Measurements from ENCODE around the gene AEBP2. TPM values are rescaled to one million over a fixed set of nuclear protein-coding genes. Genes with fewer than 3 reads are reported as not detected.
"Not testable (repeated sequence)": the region's sequence is repeated elsewhere in the genome, so short reads cannot be mapped to it uniquely, and the experiment has no call there.

AEBP2 gene
- total RNA-seq, 4 donors from 2014 or later: 47.7 to 89.5 (median 56.7) TPM

DNA sequence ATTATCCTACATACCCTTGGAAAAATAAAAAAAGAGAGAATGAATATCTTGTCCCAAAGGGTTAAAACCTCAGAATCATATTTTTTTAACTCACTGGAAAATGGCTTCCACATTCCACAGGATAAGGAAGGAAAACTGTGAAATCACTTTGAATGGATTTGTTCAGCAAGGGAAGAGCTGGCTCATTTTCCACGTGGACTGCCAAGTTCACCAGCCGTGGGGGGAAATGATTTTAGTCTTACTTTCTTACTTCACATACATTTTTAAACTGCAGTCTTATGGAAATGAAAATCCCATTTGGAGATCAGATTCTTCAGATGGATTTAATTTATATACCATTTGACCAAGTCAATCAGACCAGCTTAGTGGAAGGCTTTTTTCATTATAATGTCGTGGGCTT is 29.9 kb upstream of the AEBP2 start:
- Histone ChIP-seq H3K9me3 (no peaks in the 10 kb centered on the region), H3K36me3 (no peaks in the 10 kb centered on the region), H3K27me3 (no peaks in the 10 kb centered on the region), H3K4me3 (no peak overlapping the region), H3K4me1 (peaks cover 18% of the 10 kb centered on the region), H3K27ac (no peak overlapping the region)
- DNase-seq (ENCODE audit: low spot score in 2 of 2): no peak
- TF ChIP-seq POLR2AphosphoS5 (IDR thresholded peaks at IDR 0.05) (no peak), POLR2A (IDR thresholded peaks at IDR 0.05) (no peak), EP300 (IDR thresholded peaks at IDR 0.05) (no peak)
- TF ChIP-seq, protein P1, sequence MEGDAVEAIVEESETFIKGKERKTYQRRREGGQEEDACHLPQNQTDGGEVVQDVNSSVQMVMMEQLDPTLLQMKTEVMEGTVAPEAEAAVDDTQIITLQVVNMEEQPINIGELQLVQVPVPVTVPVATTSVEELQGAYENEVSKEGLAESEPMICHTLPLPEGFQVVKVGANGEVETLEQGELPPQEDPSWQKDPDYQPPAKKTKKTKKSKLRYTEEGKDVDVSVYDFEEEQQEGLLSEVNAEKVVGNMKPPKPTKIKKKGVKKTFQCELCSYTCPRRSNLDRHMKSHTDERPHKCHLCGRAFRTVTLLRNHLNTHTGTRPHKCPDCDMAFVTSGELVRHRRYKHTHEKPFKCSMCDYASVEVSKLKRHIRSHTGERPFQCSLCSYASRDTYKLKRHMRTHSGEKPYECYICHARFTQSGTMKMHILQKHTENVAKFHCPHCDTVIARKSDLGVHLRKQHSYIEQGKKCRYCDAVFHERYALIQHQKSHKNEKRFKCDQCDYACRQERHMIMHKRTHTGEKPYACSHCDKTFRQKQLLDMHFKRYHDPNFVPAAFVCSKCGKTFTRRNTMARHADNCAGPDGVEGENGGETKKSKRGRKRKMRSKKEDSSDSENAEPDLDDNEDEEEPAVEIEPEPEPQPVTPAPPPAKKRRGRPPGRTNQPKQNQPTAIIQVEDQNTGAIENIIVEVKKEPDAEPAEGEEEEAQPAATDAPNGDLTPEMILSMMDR (IDR thresholded peaks at IDR 0.05): no peak
- WGBS: 10% methylated on average over 3 of the region's 3 CpGs

DNA sequence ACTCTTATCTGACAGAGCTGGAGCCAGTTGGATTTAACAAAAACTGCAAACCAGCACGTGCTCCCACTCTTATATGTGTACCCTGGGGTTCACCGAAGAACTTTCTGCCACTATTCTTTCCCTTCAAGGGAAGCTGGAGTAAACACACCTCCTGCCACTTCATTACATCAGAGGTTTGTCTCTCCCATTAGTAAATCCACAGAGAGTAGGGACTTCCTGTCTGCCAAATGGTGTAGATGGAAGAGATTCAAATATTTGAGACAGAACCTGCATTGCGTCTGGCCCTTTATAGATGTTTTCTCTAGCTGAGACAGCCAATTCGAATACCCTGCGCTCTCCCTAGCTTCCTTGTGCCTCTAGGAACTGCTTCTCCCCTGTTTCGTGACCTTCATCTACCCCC is 29.1 kb upstream of the AEBP2 start:
- no peak overlapping the region for H3K27ac ChIP-seq
- no peak overlapping the region for H3K4me3 ChIP-seq
- H3K36me3 ChIP-seq: no peaks in the 10 kb centered on the region
- TF ChIP-seq POLR2A (IDR thresholded peaks at IDR 0.05): no peak
- TF ChIP-seq, protein P1 (IDR thresholded peaks at IDR 0.05): no peak
- TF ChIP-seq EP300 (IDR thresholded peaks at IDR 0.05): no peak
- TF ChIP-seq POLR2AphosphoS5 (IDR thresholded peaks at IDR 0.05): no peak
- DNase-seq (ENCODE audit: low spot score in 2 of 2): no peak
- no peaks in the 10 kb centered on the region for H3K27me3 ChIP-seq
- no peaks in the 10 kb centered on the region for H3K9me3 ChIP-seq
- peaks cover 18% of the 10 kb centered on the region for H3K4me1 ChIP-seq
- 37% methylated on average over 6 of the region's 6 CpGs for WGBS

DNA sequence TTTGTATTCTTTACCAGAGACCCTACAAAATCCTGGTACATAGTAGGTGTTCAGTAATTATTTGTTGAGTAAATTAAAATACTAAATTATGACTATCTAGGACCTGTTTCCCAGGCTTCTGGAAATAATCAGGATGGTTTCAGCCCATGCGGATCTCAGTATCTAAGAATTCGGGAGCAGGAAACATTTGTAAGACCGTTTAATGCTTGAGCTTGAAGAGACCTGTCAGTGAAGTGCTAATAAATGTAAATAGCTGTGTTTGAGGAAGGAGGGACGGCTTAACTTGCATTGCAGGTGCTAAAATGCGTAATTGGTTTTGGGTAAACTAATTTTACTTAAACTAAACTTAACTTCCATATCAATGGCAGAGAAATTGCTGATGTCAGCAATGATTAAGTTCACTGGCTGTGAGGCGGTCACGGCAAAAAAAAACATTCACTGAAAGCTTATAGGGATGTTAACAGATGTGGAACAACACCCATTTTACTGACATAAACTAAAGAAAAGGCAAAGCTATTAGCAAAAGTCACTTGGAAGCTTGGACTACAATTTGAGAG is 28.6 kb upstream of the AEBP2 start:
- Histone ChIP-seq H3K4me3 (no peak overlapping the region), H3K36me3 (no peaks in the 10 kb centered on the region), H3K27me3 (no peaks in the 10 kb centered on the region), H3K27ac (no peak overlapping the region), H3K9me3 (no peaks in the 10 kb centered on the region), H3K4me1 (peaks cover 18% of the 10 kb centered on the region)
- DNase-seq (ENCODE audit: low spot score in 2 of 2): no peak
- 37% methylated on average over 7 of the region's 7 CpGs for WGBS
- TF ChIP-seq POLR2A (IDR thresholded peaks at IDR 0.05): no peak
- TF ChIP-seq, protein P1 (IDR thresholded peaks at IDR 0.05): no peak
- no peak for TF ChIP-seq EP300 (IDR thresholded peaks at IDR 0.05)
- no peak for TF ChIP-seq POLR2AphosphoS5 (IDR thresholded peaks at IDR 0.05)

DNA sequence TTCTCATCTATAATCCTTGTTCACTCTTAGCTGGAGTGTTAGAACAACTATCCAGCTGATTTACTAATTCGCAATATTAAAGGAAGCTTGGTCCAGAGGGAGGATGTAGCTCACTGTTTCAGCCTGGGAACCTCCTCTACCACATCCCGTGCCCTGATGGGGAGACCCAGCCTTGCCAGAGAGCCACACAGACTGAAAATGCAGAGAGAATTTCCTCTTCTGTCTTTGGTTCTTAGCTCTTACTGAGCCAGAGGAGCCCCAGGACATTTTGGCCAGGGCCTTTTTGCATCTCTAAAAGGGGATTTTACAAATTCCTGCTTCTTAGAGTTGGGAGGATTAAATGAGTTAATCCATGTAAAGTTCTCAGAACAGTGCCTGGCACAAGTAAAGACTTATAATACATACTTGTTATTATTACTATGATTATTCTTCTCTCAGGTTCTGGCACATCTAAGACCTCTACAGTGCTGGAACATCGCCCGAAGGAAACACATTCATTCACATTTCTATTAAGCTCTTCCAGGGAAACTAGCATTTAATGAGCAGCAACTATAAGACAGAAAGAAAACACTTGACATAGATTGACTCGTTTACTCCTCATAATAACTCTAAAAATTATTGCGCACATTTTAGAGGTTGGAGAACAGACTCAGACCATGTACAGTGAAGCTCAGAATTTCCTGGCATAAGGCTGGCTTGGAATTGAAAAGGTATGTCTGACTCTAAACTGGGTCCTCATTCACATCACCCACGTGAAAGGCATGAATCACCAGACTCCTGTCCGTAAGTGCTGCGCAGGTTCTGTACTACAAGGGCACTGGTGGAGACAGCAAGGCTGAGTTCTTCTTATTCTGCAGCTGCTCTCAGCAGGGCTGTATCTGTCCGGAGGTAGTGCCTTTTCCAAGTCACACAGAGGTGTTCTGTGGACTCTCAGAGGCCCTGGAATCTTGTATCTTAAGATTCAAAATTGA is 27.8 kb upstream of the AEBP2 start:
- H3K9me3 ChIP-seq: no peaks in the 10 kb centered on the region
- H3K4me3 ChIP-seq: no peak overlapping the region
- no peak for TF ChIP-seq EP300 (IDR thresholded peaks at IDR 0.05)
- no peak for TF ChIP-seq POLR2AphosphoS5 (IDR thresholded peaks at IDR 0.05)
- TF ChIP-seq POLR2A (IDR thresholded peaks at IDR 0.05): no peak
- TF ChIP-seq, protein P1 (IDR thresholded peaks at IDR 0.05): no peak
- no peak for DNase-seq (ENCODE audit: low spot score in 2 of 2)
- 57% methylated on average over 10 of the region's 10 CpGs for WGBS
- peaks cover 18% of the 10 kb centered on the region for H3K4me1 ChIP-seq
- H3K36me3 ChIP-seq: no peaks in the 10 kb centered on the region
- peak overlapping the region; percentile 1 for H3K27ac ChIP-seq
- no peaks in the 10 kb centered on the region for H3K27me3 ChIP-seq

DNA sequence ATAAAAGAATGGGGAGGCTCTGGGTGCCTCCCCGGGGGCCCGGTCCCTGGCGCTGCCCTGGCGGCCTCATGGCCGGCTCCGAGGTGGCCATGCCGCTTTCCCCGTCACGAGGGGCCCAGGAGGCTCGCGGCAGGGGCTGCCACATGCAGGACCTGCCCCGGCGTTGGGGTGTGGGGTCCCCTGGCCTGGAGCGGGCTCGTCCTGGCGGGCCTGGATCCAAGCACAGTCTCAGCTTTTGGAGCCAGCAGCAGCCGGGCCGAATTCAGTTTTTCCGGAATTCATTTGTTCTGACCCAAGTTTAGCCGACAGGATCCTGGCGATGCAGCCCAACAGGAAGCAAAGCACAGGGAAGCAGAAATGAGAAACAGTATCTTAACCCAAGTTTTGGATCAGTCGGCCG is 26.4 kb upstream of the AEBP2 start:
- no peak overlapping the region for H3K27ac ChIP-seq
- H3K4me3 ChIP-seq: no peak overlapping the region
- no peak for DNase-seq (ENCODE audit: low spot score in 2 of 2)
- no peaks in the 10 kb centered on the region for H3K36me3 ChIP-seq
- H3K27me3 ChIP-seq: no peaks in the 10 kb centered on the region
- peaks cover 18% of the 10 kb centered on the region for H3K4me1 ChIP-seq
- H3K9me3 ChIP-seq: no peaks in the 10 kb centered on the region
- TF ChIP-seq, protein P1 (IDR thresholded peaks at IDR 0.05): no peak
- TF ChIP-seq POLR2AphosphoS5 (IDR thresholded peaks at IDR 0.05): no peak
- no peak for TF ChIP-seq EP300 (IDR thresholded peaks at IDR 0.05)
- WGBS: 91% methylated on average over 23 of the region's 23 CpGs

DNA sequence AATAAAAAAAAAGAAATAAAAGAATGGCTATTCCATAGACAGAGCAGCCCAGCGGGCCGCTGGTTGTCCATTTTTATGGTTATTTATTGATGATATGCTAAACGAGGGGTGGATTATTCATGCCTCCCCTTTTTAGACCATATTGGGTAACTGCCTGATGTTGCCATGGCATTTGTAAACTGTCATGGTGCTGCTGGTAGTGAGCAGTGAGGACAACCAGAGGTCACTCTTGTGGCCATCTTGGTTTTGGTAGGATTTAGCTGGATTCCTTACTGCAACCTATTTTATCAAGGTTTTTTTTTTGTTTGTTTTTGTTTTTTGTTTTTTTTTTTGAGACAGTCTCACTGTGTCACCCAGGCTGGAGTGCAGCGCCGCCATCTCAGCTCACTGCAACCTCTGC is 25.7 kb upstream of the AEBP2 start:
- not testable (repeated sequence) for H3K27me3 ChIP-seq, H3K27ac ChIP-seq, H3K36me3 ChIP-seq, H3K9me3 ChIP-seq, H3K4me3 ChIP-seq
- peaks cover 18% of the 10 kb centered on the region for H3K4me1 ChIP-seq
- 97% methylated on average over 5 of the region's 5 CpGs for WGBS
- DNase-seq (ENCODE audit: low spot score in 2 of 2): peak in 1 of 2 donors; percentile 37

Measured in suprapubic skin (tissue), 4 donors.